ENCODE data around the gene MMP24OS. TPM values are rescaled to one million over a fixed set of nuclear protein-coding genes. Genes with fewer than 3 reads are reported as not detected.

Gene MMP24OS
- total RNA-seq, 2 donors from 2014 or later = 32.2 to 38.8 TPM

- Histone ChIP-seq H3K9me3 (ENCODE audit: control insufficient read depth, low read length) (no peaks in the 10 kb centered on the region), H3K9ac (ENCODE audit: extremely low read depth, low read length, poor library complexity, severe bottlenecking) (no peak overlapping the region), H3K36me3 (ENCODE audit: control insufficient read depth, insufficient read depth, low read length) (peaks cover 28% of the 10 kb centered on the region), H3K4me1 (ENCODE audit: control insufficient read depth, insufficient read depth, low read length) (peaks cover 4% of the 10 kb centered on the region), H3K4me3 (ENCODE audit: low read length) (no peak overlapping the region), H3K27me3 (ENCODE audit: control insufficient read depth, insufficient read depth, low read length, poor library complexity, severe bottlenecking) (no peaks in the 10 kb centered on the region), H3K27ac (ENCODE audit: low read depth, low read length) (no peak overlapping the region)
- H3K9me3 Mint-ChIP-seq = no peaks in the 10 kb centered on the region
- WGBS, 2 experiments (ENCODE audit: insufficient coverage in 1 of 2, insufficient read length in 1 of 2) = 92 to 94% methylated on average over 8 to 12 of the region's 12 CpGs
- no peak overlapping the region for H3K4me3 Mint-ChIP-seq
- no peaks in the 10 kb centered on the region for H3K27me3 Mint-ChIP-seq (ENCODE audit: insufficient read depth)
- DNase-seq = peak; percentile 36
- no peak overlapping the region for H3K27ac Mint-ChIP-seq
- H3K36me3 Mint-ChIP-seq (ENCODE audit: low read depth) = peaks cover 16% of the 10 kb centered on the region
- H3K4me1 Mint-ChIP-seq = peaks cover 5% of the 10 kb centered on the region
- TF ChIP-seq CTCF (conservative IDR thresholded peaks at IDR 0.05) = no peak
Observed at GRCh38 chr20:35305682-35306556, 28.0 kb upstream of the MMP24OS start.

GRCh38 chr20:35304956-35305355, 27.0 kb upstream of the MMP24OS start:
- H3K9ac ChIP-seq (ENCODE audit: extremely low read depth, low read length, poor library complexity, severe bottlenecking) = no peak overlapping the region
- peaks cover 14% of the 10 kb centered on the region for H3K36me3 Mint-ChIP-seq (ENCODE audit: low read depth)

More at GRCh38 chr20:35304956-35305355, 27.0 kb upstream of the MMP24OS start:
- Histone ChIP-seq H3K4me3 (ENCODE audit: low read length) (no peak overlapping the region), H3K36me3 (ENCODE audit: control insufficient read depth, insufficient read depth, low read length) (peaks cover 27% of the 10 kb centered on the region), H3K27me3 (ENCODE audit: control insufficient read depth, insufficient read depth, low read length, poor library complexity, severe bottlenecking) (no peaks in the 10 kb centered on the region), H3K9me3 (ENCODE audit: control insufficient read depth, low read length) (no peaks in the 10 kb centered on the region), H3K27ac (ENCODE audit: low read depth, low read length) (no peak overlapping the region), H3K4me1 (ENCODE audit: control insufficient read depth, insufficient read depth, low read length) (peaks cover 4% of the 10 kb centered on the region)
- no peaks in the 10 kb centered on the region for H3K9me3 Mint-ChIP-seq
- no peak for TF ChIP-seq CTCF (conservative IDR thresholded peaks at IDR 0.05)
- no peak overlapping the region for H3K4me3 Mint-ChIP-seq
- no peak overlapping the region for H3K27ac Mint-ChIP-seq
- 88 to 93% methylated on average over 6 of the region's 6 CpGs for WGBS, 2 experiments (ENCODE audit: insufficient coverage in 1 of 2, insufficient read length in 1 of 2)
- peak; percentile 40 for DNase-seq
- peaks cover 5% of the 10 kb centered on the region for H3K4me1 Mint-ChIP-seq
- peaks cover 3% of the 10 kb centered on the region for H3K27me3 Mint-ChIP-seq (ENCODE audit: insufficient read depth)

Measured in endodermal cell (in vitro differentiated cells).